ENCODE data around the gene KIF1C.
"Not testable (repeated sequence)": the region's sequence is repeated elsewhere in the genome, so short reads cannot be mapped to it uniquely, and the experiment has no call there.

KIF1C gene

DNA sequence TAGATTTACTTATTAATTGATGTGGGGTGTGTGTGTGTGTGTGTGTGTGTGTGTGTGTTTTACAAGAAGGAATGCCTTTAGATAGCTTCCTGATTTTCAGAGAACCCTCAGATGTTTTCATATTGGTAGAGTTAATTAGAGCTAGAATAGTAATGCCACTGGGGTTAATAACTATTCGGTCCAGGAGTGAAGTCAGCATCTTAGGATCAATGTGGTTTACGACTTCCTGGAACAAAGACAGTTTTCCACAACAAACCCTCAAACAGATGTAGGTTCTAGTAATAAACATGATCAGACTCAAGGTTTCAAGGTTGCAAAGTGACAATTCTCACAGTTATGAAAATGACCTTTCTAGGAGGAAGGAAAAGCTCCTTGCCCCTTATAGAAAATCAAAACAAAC is 49.7 kb downstream of the KIF1C start:
- no peak for DNase-seq

DNA sequence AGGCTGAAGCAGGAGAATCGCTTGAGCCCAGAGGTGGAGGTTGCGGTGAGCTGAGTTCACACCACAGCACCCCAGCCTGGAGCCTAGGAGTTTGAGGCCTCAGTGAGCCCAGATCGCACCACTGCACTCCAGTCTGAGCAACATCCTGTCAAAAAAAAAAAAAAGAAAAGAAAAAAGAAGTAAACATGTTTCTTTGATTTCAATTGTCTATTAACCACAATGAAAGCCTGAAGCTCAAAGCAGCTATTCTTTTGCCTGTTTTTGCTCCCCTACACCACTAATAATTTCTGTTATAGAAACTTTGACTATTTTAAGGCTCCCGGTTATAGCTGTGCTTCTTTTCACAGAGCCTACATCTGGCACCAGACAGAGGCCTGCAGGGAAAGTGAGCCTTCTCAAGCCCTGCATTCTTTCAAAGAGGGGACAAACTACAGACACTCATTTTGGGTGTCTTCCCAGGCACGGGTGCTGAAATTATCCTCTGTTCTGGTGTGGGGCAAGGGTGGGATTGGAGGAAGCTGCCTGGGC is 51.6 kb downstream of the KIF1C start:
- DNase-seq, result no peak

- no peak for DNase-seq
Observed at GRCh38 chr17:5050278-5050677, 52.5 kb downstream of the KIF1C start.

DNA sequence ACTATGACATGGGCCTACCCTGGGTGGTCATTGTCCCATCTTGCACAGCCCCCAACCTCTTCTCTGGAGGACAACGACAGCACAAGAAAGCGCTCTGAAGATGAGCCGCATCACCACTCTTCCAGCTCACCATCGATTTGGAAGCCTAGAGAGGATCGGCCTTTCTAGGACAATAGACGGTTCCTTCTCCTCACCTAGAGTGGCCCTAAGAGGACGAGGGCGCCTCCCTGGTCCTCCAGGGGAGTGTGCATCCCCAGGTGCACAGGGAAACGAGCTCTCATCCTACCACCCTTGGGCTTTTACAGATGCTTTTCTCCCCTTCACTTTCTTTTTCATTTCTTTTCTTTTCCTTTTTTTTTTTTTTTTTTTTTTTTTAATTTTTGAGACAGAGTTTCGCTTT is 57.8 kb downstream of the KIF1C start:
- DNase-seq, result no peak

DNA sequence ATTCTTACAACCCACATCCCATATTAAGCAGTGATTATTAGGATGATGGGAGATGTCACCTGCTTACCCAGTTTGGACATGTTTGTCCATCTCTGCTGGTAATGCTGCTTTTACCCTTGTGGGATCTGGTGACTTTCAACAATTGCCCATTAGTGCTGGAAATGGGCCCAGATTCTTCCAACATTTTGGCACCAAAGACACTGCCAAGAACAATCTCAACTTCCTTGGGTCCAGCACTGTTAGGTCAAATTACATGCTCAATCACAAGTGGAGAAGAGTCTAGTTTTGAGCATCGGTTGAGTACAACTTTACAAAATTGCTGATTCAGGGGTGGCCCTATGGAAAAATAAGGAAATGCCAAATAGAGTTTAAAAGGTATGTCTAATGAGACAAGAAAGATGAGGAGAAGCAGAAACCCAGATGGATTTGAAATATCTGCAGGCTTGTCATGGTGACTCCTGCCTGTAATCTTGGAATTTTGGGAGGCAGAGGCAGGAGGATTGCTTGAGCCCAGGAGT is 67.5 kb downstream of the KIF1C start:
- DNase-seq, result no peak

- no peak for DNase-seq
Observed at GRCh38 chr17:5068236-5068635, 70.5 kb downstream of the KIF1C start.

DNA sequence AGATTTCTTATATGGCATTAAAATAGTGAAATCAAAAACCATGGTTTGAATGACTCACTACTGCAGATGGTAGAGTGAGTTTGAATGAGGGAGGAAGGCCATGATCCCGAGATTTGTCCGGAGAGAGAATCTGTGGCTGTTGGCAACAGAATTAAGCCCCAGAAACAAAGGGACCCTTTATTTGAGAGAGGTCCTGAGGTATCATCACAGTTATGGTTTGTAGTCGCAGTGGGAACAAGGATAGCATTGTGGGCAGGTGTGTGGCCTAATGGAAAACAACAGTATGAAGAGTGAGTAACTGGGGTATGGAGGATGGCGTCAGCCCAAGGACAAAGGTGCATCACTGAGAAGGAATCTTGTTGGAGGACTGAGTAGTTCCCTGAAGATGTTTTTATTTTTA is 72.0 kb downstream of the KIF1C start:
- DNase-seq, result no peak

DNA sequence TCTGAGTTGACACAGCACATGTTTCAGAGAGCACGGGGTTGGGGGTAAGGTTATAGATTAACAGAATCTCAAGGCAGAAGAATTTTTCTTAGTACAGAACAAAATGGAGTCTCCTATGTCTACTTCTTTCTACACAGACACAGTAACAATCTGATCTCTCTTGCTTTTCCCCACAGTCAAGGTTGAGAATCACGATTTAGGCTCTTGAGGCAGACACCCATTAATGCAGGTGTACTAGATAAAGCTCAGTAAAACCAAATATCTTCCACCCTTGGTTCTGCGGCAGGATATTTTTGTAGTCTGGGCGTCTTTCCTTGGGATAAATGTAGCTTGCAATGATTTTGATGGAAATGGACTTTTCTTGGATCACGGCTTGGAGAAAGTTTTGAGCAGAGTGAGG is 77.7 kb downstream of the KIF1C start:
- DNase-seq, result not testable (repeated sequence)

DNA sequence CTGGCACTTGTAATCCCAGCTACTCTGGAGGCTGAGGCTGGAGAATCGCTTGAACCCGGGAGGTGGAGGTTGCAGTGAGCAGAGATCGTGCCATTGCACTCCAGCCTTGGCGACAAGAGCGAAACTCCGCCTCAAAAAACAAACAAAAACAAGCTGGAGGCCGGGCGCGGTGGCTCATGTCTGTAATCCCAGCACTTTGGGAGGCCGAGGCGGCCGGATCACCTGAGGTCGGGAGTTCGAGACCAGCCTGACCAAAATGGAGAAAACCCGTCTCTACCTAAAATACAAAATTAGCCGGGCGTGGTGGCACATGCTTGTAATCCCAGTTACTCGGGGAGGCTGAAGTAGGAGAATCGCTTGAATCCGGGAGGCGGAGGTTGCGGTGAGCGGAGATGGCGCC is 79.5 kb downstream of the KIF1C start:
- not testable (repeated sequence) for DNase-seq

- no peak for DNase-seq
Observed at GRCh38 chr17:5077781-5078105, 80.0 kb downstream of the KIF1C start.
